ENCODE data around the gene IL1R2.

Gene IL1R2

DNA sequence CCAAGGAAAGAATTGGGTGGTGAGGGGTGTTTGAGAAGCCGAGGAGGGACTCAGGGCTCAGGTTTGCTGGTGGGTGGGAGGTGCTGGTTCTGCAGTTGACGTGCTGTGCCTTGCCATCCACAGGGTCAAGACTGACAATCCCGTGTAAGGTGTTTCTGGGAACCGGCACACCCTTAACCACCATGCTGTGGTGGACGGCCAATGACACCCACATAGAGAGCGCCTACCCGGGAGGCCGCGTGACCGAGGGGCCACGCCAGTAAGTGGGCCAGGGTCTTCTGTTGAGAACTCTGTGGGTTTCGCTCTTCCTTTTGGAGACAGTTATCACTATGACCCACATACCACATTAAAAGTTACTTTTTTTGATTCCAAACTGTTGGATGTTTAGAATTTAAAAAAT lies 32.6 kb downstream of the IL1R2 start:
- DNase-seq: no peak

DNA sequence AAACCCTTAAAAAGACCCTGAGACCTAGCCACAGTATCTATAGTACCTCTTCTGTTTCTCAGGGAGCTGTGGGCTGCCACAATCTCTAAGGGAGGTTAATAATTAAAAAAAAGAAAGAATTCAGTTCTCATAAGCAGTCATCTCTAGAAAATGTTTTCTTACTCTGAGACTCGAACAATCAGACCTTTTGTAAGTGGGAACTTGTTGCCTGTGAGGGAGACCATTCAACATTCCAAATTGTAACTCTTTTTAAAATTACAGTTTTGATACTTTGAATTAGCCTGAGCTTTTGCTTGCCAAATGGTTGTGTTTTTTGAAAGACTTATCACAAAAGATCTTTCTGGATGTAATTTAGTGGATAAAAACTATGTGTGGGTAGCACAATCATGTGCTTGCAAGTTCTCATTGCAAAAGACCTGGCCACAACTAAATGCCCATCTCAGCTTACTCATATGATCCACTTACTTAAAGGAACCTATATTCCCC lies 33.3 kb downstream of the IL1R2 start:
- DNase-seq: no peak

DNA sequence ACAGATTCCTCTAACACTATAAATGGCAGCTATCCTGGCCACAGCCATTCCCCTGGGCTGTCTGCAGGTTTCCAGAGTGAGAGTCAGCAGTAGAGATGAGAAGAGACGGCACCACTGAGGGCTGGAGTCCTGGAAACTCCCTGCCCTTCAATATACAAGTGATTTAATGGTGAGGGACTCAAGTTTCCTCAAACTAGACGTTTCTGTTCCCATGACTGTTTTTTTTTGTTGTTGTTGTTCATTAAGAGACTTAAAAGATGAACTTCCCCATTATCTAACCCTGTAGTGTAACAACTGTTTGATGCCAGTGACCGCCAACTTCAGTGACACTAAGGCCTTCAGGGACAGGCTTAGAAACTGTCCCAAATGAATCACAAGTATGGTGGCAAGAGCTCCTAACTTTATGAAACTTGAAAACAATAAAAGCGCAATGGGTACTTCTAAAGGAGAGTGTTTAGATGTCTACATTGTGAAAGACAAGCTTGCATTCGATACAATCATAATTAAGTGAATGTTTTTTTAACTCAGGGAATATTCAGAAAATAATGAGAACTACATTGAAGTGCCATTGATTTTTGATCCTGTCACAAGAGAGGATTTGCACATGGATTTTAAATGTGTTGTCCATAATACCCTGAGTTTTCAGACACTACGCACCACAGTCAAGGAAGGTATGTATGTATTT lies 34.0 kb downstream of the IL1R2 start:
- no peak for DNase-seq

DNA sequence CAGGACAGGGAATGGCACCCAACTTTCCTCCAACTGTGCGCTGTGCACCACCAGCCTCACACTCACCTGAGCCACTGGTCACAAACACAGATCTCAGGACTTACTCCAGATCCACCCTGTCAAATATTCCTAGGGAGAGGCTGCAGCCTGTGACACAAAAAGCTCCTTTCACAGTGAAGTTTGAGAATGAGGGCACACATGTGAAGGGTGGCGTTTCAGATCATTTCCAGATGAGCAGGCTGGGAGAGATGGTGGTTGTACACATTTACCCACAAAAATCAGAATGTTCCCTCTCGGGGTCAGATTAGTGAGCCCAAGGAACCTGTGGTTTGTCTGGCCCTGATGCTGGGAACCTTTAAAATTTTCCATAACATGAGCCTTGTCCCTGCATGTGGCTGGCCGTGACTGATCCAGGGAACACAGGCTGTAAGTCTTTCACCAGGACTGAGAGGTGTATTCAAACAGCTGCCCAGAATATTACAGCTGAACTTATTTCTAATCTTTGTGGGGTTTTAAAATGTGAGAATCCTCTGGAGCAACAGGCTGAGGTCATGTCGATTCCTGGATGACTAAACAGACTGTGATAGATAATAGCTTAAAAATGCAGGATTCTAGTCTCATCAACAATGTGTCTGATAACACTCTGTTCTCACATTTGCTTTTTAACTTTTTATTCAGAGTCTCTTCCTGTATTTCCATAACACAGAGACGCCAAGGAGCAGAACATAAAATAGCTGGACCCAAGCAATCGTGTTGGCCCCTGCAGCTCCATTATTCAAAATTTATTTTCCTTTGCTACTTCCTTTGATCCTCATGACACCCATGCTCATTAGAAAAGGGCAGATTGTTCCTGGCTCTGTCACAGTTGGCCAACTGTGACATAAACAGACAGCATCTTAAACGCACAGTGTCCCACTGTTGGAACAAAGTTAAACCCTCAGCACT lies 35.5 kb downstream of the IL1R2 start:
- DNase-seq: peak; percentile 59

DNA sequence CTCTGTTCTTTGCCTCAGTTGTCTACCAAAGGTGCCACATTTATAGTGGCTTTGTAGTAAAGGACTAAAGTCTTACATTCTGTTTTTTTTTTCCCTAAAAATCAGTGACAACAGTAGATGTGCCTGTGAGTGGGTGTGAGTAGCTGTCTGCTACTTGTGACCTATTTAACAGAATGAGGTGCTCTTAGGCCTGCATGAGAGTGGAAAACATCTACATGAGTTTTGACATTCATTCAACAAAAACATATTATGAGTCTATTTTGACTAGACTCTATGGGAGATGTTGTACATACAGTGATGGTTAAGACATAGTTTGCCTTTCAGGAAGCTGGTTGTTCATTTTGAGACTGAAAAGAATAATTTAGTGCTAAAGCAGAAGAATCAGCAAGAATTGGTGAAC lies 36.7 kb downstream of the IL1R2 start:
- DNase-seq: no peak

DNA sequence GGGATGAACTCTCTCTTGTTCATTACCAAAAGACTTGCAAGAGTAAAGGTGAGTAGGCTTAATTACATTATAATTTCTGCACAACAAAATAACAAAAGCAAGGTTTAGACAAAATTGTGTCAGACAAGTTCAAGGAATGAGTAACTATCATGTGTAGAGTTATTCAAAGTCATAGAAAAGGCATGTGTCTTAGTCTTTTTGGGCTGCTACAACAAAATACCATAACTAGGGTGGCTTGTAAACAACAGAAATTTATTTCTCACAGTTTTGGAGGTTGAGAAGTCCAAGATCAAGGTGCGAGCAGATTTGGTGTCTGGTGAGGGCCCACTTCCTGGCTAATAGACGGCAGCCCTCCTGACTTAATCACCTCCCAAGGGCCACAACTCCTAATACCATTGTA lies 37.6 kb downstream of the IL1R2 start:
- no peak for DNase-seq

DNA sequence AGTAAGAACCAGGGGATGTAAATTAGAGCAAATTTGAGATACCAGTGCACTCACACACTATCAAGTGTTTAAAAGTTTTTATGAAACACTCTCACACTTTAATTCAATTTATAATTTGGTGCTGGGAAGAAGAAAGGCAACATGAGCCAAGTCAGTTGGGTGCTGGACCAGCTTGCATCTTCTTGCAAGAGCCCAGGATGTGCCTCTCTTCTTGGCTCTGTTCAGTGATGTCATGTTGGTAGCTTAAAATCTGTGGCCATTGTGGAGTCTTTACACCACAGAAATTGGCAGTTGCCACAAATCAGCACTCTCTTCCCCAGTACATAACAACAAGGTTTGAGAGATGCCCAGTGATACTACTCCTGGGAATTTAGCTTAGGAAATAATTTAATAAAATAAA lies 38.2 kb downstream of the IL1R2 start:
- DNase-seq: no peak

DNA sequence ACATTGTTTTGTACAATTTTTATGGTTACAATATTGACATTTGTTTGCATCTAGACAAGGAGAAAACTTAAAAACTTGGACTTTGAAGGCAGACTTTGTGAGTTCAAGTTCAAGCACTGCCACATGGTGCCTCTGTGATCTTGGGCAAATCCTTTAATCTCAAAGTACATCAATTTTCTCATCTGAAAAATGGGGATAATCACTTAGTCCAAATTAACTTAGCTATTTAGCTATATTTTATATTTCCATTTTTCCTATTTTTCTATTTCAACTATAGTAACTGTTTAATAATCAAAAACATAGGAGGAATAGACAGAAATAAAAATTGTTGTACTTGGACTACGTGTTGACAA lies 38.7 kb downstream of the IL1R2 start:
- no peak for DNase-seq

DNA sequence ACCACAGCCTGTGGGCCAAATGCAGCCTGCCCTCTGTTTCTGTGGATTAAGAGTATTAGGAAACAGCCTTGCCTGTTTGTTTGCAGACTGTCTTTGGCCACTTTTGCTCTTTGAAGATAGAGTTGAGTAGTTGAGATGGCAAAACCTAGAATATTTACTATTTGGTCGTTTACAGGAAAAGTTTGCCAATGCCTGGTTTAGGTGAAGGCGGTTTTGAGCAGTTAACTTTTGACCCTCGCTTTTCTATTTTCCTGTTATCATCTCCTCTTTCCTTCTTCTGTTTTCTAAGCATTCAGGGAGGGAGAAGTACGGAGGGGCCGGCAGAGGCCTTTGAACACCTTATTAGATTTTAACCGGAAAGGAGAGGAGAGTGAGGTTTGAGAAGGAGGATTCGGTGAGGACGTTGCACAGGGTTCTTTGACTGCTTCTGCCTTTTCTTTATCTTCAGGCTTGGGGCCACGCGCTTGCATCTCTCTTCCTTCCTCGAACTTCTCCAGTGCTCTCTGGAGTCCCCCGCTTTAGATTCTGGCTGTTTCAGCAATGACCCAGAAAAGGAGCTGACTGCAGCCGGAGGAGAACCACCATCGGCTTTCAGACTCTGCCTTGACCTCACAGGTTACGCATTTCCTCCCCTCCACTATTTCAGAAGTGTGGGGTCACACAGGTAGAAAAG lies 39.2 kb downstream of the IL1R2 start:
- DNase-seq: no peak

DNA sequence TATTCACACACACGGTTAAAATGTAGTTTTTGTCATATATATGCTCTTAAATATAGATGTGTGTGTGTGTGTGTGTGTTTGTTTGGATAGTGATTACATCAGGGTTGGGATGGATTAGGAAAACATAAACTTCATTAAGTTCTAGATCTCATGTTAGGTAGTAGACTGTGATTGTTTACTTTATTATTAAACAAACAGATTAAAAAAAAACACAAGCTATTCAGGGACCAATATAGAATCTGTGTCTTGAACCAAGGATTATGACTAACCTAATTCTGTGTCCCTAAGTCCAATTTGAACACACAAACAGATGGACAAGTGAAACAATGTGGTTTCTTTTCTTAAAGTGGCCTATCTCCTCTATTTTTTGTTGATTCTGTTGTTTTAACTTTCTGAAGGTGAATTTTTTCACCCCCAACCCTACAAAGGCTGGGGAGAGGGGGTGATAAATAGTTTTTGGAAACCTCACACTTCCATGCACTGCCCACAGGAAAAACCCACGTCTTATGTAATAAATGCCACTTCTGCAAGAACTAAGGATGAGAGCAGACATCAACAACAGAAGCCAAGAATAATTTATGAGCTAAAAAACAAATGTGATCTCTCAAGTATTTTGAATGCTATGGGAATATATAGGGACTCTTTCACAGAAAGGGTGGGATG lies 40.7 kb downstream of the IL1R2 start:
- DNase-seq: no peak

DNA sequence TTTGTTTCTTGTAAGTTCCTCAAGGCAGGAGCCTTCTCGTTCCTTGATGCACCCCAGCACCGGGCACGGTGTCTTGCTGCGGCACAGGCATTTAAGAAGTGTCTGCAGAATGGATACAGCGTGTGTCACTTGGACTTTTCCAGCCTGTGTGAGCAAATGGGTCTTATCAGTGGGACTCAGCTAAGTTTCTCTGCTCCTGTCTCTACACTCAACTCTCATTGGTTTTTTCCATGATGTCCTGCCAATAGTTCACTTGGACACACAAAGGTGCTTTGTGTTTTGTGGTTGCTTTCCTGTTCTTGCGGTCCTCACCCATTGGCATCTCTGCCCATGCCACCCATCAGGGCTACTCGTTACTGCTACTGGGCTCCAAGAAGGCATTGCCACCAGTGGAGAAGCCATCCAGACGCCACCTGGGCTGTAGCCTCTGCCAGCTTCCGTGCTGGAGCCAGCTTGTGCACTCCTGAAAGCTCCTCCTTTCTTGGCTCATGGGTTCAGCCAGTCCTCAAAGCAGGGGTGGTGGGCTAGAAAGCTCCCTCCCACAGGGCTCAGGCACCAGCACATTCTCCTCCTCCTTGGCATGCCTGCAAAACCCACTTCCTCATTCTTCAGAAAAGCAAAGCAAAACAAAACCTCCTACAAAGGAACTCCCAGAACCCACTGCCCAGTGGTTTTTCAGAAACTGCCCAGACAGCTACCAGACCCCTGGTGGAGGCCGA lies 41.4 kb downstream of the IL1R2 start:
- DNase-seq: no peak

DNA sequence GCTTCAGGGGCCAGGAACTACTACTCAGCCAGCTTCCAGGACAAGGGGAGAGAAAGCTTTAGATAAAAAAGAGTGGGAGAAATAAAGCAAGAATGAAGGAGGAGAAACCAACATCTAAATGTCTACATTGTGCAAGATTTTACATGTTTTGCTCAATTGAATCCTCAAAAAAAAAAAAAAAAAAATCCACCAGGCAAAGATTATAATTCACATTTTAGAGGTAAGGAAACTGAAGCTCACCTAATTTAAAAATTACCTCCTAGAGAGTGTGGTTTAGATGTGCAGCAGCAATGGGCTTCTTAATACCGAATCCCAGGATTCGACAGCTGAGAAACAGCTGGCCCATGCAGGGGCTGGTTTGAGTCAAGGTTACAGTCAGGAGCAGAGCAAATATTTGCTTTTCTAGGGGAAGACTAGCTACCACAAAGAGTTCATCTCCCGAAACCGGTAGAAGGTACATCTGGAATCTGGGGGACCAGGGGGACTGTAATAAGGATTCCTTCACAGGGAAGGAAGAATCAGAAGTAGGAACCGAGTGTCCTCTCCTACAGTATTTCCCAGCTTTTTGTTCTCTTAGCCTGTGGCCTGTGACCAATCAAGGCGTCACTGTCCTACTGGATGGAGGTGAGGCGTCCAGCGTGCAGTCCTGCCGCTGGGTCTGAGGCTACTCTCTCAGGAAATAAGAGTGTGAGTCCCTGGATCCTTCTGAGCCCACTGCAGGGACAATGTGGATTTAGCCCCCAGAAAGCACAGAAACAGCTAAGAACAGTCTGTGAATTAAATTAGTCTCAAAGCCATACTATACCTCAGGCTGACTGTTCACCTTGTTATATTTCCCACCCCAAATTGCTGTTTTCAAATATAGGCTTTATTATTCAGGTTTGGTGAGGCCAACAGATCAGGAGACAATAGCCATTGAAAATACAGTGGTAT lies 42.3 kb downstream of the IL1R2 start:
- no peak for DNase-seq

DNA sequence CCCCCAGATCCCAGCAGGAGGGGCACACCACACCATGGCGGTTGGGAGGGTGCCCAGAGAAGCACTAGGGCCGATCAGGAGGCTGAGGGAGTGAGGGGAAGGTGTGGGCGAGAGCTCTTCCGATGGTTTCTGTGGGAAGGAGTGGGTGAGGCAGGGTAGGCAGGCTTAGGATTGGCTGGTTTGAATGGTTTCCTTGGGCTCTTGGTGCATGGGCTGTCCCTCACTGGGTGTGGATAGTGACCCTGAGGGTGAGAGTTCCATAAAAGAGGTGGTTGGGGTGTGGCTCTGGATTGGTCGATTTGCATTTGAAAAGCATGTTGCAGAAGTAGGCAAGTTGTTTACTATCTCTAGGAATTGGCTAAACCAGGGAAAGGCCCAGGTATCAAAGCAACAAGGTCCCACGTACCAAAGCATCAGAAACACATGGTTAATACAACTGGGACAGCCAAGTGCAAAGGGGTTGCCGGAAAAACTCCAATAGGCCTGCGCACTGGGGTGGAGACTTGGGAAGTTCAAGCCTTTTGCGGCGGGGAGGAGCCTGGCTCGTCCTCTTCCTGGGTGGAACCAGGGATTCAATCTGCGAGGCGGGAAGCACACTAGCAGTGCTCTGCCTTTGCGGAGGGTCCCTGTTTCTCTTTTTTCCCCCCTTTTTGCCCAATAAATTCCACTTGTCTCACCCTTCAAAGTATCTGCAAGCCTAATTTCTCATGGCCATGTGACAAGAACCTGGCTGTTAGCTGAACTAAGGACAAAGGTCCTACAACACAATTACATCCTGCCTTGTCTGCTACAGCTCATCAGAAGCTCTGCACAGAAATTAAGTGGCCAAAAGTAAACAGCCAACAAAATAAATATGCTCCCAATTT lies 43.2 kb downstream of the IL1R2 start:
- DNase-seq: no peak

DNA sequence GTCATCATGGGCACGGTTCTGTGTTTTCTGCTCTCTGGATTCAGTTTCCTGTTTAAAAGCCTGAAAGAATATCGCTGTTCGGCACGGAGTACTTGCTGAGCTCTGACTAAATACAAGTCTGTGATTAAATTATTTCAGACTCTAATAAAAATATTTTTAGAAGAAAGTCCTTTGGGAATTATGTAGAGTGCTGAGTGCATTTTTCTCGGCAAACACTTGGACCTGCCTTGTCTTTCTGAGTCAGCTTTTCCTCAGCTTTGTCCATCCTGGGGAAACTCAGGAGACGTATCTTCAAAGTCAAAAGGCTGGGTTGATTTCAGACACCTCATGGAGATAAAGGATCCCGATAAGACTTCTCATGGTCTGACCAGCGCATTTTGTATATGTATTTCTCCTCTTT lies 45.9 kb downstream of the IL1R2 start:
- DNase-seq: no peak

DNA sequence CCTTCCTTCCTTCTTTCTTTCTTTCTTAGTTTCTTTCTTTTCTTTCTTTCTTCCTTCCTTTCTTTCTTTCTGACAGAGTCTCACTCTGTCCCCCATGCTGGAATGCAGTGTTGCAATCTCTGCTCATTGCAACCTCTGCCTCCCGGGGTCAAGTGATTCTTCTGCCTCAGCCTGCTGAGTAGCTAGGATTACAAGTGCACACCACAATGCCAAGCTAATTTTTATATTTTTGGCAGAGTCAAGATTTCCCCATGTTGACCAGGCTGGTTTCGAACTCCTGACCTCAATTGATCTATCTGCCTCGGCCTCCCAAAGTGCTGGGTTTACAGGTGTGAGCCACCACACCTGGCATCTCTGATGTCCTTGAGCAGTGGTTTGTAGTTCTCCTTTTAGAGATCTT lies 48.5 kb downstream of the IL1R2 start:
- DNase-seq: no peak

DNA sequence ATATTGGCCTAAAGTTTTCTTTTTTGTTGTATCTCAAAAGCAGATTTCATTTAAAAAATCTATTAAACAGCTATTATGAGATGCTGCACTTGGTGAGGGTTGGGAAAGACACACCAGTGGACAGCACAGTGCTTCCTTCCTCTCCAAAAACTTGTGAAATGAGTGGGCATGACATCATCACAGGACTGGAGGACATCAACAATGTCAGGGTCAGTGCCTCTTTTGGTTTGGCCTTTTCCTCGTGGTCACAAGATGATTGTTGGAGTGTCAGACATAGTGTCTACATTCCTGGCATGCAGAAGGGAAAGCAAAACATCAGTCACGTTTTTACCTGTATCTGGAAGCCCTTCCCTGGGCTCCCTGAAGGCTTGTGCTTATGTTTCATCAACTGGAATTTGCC lies 49.6 kb downstream of the IL1R2 start:
- no peak for DNase-seq

DNA sequence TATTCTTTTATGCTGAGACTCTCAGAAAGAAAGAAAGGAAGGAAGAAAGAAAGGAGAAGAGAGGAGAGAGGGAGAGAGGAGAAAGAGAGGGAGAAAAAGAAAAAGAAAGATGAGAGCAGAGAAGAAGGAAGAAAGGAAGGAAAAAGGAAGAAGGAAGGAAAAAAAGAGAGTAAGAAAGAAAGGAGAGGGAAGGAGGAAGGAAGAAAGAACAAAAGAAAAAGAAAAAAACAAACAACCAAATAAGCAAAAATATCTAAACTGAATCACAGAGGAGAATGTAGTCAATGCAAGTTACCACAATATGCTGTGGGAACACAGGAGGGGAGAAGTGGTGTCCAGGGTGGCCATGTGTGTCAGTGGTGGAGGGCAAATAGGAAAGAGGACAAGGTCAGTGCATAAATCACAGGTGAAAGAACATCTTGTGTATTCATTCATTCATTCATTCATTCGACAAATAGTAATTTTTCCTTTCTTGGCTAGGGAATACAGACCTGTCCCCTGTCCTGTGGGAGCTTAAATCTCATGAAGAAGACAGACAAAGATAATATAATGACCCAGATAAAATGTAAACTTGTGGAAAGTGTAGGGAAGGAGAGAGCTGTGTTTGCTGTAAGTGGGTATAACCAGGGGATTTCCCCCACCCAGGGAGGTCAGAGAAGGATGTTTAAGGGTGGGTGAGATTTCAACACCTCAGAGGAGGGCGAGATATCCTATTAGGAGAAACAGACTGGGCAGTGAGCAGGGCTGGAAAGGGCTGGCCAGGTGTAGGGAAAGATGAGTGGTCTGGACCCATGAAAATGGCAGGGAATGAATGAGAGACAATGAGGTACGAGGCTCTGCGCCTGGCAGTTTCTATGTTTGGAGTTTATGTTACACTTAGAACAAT lies 50.7 kb downstream of the IL1R2 start:
- DNase-seq: no peak

DNA sequence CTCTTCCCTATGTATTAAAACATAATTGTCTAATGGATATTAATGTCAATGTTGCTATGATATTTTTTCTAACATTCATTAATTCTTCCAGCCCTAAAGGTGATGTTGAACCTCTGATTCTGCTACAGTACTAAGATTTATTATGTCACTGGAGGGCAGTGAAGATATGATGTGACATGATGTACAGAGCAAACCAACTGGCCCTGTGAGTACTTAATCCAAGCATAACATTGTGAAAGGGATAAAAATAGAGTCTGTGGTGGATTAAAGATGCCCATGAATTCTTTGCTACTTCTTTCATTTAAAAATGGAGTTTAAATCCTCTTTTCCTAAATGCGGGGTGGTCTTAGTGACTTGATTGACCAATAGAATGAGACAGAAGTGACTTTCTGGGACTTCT lies 51.8 kb downstream of the IL1R2 start:
- DNase-seq: no peak

DNA sequence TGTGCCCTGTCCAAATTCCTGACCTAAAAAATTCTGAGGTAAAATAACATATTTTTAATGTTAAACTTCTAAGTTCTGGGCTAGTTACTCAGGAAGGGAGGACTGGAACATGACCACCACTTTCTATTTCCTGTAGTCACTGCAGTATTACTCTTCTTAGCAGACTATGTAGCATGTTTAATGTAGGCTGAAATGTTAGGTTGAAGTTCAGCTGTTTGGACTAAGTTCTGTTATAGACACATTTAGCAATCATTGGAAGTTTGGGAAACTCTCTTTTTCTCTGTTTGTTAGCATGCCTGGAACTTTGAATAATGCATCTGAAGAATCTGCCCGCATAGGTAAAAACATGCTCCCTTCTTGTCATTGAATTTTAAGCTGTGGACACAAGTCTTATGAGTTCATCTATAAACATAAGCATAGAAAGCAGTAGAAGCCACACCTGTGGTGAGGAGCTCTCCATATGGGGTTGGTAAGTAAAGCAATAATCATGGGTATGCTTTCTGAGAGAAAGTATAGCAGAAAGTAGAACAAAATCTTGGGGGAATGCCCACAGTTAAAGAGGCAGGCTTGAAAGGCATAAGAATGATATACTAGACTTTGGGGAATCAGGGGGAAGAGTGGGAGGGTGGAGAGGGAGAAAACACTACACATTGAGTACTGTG lies 52.6 kb downstream of the IL1R2 start:
- DNase-seq: no peak
